Measurements from ENCODE around the gene PVALB.
A peak's percentile ranks its signal among the peaks of the same experiment; 100 is the strongest.

DNA sequence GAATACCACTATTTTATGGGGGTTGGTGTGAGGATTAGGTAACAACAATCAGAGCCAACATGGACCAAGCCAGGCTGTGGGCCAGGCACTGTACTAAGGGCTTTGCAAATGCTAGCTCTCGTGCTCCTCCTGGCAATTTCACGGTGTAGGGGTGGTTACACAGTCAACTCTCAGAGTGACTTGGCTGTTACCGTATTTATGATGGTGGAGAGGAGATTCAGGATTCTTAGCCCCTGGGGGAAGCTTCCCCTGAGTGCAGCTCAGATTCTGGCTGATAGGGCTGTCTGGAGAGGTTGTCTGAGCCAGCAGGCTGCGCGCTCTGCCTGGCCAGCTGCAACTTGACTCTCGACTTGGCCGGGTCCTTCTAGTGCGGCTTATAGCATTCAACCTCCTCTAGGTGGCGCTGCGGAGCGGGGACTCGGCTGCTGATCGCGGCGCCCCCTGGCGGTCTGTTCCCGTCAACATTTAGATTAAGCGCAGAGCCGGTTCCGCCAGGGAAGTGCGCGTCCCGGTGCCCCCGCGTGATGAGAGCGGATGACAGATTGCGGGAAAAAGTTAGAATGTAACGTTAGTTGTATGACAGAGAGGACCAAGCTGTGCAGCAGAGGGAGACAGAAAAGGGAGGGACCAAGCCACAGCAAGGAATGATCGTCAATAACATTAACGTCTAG lies 39.4 kb upstream of the PVALB start:
- TF ChIP-seq, protein P1, sequence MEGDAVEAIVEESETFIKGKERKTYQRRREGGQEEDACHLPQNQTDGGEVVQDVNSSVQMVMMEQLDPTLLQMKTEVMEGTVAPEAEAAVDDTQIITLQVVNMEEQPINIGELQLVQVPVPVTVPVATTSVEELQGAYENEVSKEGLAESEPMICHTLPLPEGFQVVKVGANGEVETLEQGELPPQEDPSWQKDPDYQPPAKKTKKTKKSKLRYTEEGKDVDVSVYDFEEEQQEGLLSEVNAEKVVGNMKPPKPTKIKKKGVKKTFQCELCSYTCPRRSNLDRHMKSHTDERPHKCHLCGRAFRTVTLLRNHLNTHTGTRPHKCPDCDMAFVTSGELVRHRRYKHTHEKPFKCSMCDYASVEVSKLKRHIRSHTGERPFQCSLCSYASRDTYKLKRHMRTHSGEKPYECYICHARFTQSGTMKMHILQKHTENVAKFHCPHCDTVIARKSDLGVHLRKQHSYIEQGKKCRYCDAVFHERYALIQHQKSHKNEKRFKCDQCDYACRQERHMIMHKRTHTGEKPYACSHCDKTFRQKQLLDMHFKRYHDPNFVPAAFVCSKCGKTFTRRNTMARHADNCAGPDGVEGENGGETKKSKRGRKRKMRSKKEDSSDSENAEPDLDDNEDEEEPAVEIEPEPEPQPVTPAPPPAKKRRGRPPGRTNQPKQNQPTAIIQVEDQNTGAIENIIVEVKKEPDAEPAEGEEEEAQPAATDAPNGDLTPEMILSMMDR (IDR thresholded peaks at IDR 0.05; ENCODE audit: low read depth, low read length, missing input control) = peak; percentile 100
- TF ChIP-seq, protein P2, sequence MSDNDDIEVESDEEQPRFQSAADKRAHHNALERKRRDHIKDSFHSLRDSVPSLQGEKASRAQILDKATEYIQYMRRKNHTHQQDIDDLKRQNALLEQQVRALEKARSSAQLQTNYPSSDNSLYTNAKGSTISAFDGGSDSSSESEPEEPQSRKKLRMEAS (IDR thresholded peaks at IDR 0.05) = no peak

Data from liver (tissue), 2 donors.